ENCODE results near the gene EFEMP1.

EFEMP1 gene

GRCh38 chr2:55932843-55933242, 9.3 kb upstream of the EFEMP1 start:
- TF ChIP-seq, protein P1, sequence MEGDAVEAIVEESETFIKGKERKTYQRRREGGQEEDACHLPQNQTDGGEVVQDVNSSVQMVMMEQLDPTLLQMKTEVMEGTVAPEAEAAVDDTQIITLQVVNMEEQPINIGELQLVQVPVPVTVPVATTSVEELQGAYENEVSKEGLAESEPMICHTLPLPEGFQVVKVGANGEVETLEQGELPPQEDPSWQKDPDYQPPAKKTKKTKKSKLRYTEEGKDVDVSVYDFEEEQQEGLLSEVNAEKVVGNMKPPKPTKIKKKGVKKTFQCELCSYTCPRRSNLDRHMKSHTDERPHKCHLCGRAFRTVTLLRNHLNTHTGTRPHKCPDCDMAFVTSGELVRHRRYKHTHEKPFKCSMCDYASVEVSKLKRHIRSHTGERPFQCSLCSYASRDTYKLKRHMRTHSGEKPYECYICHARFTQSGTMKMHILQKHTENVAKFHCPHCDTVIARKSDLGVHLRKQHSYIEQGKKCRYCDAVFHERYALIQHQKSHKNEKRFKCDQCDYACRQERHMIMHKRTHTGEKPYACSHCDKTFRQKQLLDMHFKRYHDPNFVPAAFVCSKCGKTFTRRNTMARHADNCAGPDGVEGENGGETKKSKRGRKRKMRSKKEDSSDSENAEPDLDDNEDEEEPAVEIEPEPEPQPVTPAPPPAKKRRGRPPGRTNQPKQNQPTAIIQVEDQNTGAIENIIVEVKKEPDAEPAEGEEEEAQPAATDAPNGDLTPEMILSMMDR (IDR thresholded peaks at IDR 0.05; ENCODE audit: low read depth, low read length): no peak
- no peak overlapping the region for H3K4me3 ChIP-seq (ENCODE audit: low read depth, low read length)

DNA sequence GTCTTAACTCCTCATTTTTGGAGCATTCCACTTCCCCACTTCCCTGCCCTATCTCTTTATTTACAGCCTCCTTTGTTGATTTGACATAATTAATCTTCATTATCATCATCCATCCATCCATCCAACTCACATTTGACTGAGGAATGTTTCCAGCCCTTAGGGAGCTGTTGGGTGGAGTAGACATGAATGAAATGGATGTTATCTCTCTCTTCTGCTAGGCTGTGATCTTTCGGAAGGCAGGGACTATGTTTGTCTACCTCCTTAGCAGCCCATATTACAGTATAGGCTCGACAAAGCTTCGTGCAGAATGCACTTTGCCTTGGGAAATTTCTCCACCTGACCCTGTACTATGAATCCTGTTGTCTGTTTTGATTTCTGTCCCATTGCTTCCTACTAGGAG, 7.7 kb upstream of the EFEMP1 start:
- TF ChIP-seq, protein P1 (IDR thresholded peaks at IDR 0.05; ENCODE audit: low read depth, low read length): no peak
- H3K4me3 ChIP-seq (ENCODE audit: low read depth, low read length): no peak overlapping the region

- TF ChIP-seq, protein P1 (IDR thresholded peaks at IDR 0.05; ENCODE audit: low read depth, low read length): no peak
- H3K4me3 ChIP-seq (ENCODE audit: low read depth, low read length): no peak overlapping the region
Observed at GRCh38 chr2:55929476-55929875, 5.9 kb upstream of the EFEMP1 start.

- no peak overlapping the region for H3K4me3 ChIP-seq (ENCODE audit: low read depth, low read length)
- TF ChIP-seq, protein P1 (IDR thresholded peaks at IDR 0.05; ENCODE audit: low read depth, low read length): no peak
Observed at GRCh38 chr2:55926974-55927373, 3.4 kb upstream of the EFEMP1 start.

GRCh38 chr2:55926246-55926645, 2.7 kb upstream of the EFEMP1 start:
- no peak overlapping the region for H3K4me3 ChIP-seq (ENCODE audit: low read depth, low read length)
- TF ChIP-seq, protein P1 (IDR thresholded peaks at IDR 0.05; ENCODE audit: low read depth, low read length): no peak

DNA sequence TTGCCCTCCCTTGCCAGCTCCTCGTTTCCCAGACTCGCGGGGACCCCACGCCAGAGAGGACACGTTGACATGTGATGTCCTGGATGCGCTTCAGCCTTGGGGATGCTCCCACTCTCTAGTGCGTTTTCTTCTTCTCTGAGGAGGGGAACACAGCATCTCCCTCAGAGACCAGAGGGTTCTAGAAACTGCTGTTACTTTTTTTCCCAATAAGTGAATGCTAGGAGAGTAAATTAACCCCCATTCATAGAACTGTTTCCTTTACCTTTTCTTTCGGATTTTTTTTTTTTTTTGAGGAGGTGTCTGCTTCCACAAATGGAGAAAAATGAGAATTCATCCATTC, 370 bp upstream of the EFEMP1 start:
- TF ChIP-seq, protein P1 (IDR thresholded peaks at IDR 0.05; ENCODE audit: low read depth, low read length): no peak
- H3K4me3 ChIP-seq (ENCODE audit: low read depth, low read length): peak overlapping the region; percentile 94

- TF ChIP-seq, protein P1 (IDR thresholded peaks at IDR 0.05; ENCODE audit: low read depth, low read length): no peak
- H3K4me3 ChIP-seq (ENCODE audit: low read depth, low read length): peak overlapping the region; percentile 94
Observed at GRCh38 chr2:55922291-55922907, 1.2 kb downstream of the EFEMP1 start.

All from WI38 (cell line).